22Rv1 (cell line): Measurements from ENCODE around the gene RFC3.
"Not testable (repeated sequence)": the region's sequence is repeated elsewhere in the genome, so short reads cannot be mapped to it uniquely, and the experiment has no call there.

Source experiments
- H3K27ac ChIP-seq: fragments of 450-650 bp; 2 replicates; pipeline ENCODE4 v1.5.1; 2017
- ZFX ChIP-seq: fragments of 450-650 bp; IDR thresholded peaks from 2 replicates; pipeline ENCODE4 v1.6.1; 2017; ENCODE audit warnings: antibody characterized with exemption, borderline replicate concordance
- TF ChIP-seq, protein P1 (sequence below): fragments of 450-650 bp; IDR thresholded peaks from 2 replicates; pipeline ENCODE4 v1.5.1; 2017; ENCODE audit warnings: mild to moderate bottlenecking

The RFC3 gene

DNA sequence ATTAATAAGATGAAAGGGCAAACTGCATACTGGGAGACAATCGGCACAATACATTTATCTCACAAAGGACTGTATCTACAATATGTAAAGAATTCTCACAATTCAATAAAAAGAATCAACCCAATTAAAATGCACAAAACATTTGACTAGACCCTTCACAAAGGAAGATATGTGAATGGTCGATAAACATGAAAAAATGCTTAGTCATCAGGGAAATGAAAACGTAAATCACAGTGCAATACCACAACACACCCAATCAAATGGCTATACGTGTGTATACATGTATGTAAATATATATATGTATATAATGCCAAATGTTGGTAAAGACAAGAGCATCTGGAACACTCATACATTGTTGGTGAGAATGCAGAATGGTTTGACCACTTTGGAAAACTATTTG, 21.9 kb upstream of the RFC3 start:
- H3K27ac ChIP-seq = no peak overlapping the region
- TF ChIP-seq, protein P1, sequence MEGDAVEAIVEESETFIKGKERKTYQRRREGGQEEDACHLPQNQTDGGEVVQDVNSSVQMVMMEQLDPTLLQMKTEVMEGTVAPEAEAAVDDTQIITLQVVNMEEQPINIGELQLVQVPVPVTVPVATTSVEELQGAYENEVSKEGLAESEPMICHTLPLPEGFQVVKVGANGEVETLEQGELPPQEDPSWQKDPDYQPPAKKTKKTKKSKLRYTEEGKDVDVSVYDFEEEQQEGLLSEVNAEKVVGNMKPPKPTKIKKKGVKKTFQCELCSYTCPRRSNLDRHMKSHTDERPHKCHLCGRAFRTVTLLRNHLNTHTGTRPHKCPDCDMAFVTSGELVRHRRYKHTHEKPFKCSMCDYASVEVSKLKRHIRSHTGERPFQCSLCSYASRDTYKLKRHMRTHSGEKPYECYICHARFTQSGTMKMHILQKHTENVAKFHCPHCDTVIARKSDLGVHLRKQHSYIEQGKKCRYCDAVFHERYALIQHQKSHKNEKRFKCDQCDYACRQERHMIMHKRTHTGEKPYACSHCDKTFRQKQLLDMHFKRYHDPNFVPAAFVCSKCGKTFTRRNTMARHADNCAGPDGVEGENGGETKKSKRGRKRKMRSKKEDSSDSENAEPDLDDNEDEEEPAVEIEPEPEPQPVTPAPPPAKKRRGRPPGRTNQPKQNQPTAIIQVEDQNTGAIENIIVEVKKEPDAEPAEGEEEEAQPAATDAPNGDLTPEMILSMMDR = no peak

DNA sequence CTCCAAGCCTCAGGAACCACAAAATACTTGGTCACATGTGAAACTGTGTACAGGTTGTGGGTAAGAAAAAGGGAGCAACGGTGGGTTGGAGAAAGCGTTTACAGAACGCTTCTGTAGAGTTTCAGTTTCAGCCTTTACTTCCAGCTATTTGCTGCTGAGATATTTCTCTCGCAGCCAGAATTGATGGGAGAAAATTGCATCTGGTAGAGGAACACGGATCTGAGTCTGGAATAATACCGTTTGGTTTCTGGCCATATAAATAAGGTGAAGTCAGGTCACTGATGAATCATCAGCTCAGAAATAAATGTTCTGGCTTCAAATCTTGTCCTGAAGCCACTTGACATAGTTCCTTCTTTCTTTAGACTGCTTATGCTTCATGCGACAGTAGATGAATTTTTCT, 20.3 kb upstream of the RFC3 start:
- no peak overlapping the region for H3K27ac ChIP-seq
- TF ChIP-seq, protein P1 = no peak
- no peak for TF ChIP-seq ZFX

DNA sequence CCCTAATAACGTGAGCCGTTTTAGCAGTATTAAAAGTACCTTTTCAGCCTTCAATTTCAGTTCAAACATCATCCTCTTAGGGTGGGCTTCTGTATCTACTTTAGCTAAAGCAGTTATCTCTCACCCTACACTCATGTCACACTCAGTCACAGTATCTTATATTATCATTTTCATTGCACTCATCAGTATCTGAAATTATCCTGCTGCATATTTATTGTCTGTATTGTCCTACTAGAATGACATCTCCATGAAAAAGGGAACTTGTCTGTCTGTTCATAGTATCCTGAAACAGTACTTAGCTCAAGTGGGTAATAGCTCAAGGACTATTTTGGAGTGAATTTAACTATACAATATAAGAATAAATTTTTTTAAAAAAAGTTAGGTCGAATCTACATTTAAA, 19.9 kb upstream of the RFC3 start:
- no peak overlapping the region for H3K27ac ChIP-seq
- TF ChIP-seq, protein P1 = no peak
- no peak for TF ChIP-seq ZFX

DNA sequence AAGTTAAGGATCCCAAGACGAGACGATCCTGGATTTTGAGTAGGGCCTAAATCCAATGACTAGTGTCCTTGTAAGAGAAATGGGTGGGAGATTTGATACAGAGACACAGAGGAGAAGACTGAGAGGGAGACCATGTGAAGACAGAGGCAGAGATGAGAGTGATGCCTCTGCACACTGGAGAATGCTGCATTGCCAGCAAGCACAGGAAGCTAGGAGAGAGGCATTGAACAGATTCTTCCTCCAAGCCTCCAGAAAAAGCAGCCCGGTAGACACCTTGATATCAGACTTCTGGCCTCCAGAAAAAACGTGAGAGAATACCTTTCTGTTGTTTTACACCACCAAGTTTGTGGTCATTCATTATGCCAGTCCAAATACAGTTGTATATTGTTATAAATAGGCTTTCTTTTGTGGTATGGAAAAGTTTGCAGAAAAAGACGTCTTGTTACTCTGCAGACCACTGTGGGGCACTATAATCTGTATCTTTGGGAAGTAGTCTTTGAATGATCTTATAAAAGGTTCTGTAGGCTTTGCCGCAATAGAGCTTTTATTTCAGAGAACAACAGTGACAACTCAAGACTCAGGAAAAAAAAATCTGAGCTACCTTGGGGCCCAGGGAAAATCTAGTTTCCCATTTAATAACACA, 17.9 kb upstream of the RFC3 start:
- TF ChIP-seq ZFX = no peak
- TF ChIP-seq, protein P1 = peak; percentile 67
- H3K27ac ChIP-seq = no peak overlapping the region

DNA sequence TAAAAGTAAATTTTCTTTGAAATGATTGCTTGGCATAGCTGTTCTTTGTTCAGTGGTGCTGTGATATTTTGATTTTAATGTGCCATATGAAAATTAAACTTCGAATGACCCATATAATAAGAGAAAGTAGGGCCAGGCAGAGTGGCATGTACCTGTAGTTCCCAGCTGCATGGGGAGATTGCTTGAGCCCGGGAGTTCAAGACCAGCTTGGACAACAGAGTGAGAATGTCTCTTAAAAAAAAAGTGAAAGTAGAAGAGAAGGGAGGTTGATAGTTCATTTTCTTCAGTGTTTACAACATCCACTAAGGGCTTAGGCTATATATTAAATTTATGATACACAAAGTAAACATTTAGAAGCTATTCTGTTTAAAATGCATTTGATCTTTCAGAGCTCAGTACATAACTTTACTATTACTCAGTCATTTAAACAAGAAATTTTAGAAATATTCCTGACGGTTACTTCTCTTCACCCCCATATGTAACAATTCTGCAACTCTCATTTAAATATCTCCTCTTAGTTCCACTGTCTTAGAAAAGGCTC, 17.2 kb upstream of the RFC3 start:
- no peak for TF ChIP-seq ZFX
- TF ChIP-seq, protein P1 = 0 out of 2 replicates have a peak, but pooled peaks have one; percentile 24
- no peak overlapping the region for H3K27ac ChIP-seq

DNA sequence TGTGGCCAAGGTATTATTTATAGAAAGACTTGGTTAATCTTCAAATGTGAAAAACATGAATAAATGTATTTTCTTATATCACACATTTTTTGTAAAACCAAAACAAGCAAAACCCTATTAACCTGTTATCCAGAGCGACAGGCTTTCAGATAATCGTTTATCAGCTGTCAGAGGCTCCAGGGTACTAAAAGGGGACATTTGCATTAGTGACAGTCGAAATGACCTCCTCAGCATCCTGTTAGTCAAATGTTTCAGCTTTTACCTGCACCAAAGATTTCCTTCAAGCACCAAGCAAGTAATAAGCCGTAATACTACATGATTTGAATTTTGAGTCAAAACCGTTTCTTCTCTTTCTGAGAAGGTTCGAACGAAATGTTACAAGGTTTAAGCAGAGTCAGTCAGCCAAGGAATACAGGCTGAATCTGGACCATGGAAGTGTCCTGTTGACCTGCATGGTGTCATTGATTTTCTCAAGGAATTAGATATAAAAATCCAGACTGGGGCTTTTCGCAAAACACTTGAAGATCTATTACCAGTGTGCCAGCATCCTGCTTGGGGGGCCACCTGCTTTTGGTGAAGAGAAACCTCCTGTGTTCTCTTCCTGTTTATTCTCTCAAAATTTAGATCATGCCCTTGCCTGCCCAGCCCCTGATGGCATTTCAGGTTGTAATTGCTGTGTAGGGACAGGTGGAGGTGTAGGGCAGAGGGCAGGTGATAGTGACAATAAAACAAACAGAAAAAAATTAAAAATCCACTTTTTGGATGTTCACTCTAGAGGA, 11.3 kb upstream of the RFC3 start:
- no peak for TF ChIP-seq ZFX
- TF ChIP-seq, protein P1 = no peak
- no peak overlapping the region for H3K27ac ChIP-seq

DNA sequence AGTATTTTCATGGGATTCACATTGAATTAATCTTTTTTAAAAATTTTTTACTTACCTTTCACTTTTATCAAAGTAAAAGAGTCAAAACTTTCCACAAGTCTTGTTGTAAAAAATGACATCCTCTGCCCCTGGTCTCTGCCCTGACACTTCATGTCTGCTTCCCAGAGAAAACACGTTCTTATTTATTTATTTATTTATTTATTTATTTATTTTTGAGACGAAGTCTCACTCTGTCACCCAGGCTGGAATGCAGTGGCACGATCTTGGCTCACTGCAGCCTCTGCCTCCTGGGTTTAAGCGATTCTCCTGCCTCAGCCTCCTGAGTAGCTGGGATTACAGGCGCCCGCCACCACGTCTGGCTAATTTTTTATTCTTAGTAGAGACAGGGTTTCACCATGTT, 5.1 kb upstream of the RFC3 start:
- H3K27ac ChIP-seq = not testable (repeated sequence)
